Frontal cortex (tissue), 4 donors: ENCODE measurements around the gene PHAX. TPM values are rescaled to one million over a fixed set of nuclear protein-coding genes. Genes with fewer than 3 reads are reported as not detected.
"Not testable (repeated sequence)": the region's sequence is repeated elsewhere in the genome, so short reads cannot be mapped to it uniquely, and the experiment has no call there.

Experiments used
- DNase-seq, 2 donors: peaks; one replicate each; pipeline ENCODE4 v3.0.0; 2012; ENCODE audit warnings: low spot score in 2 of 2
- FAIRE-seq: peaks from 2 replicates; lab custom pipeline; 2012; peaks lifted over from hg19 to GRCh38; lab: Jason Lieb, UNC
- total RNA-seq: library from RNA; depleted of rRNA; stranded (reverse); fragments of >200 nt; gene quantifications from one replicate; pipeline ENCODE4 v1.2.3, GENCODE V29; 2014
- donor health status: control.
- donor health status: control.
- donor health status: control.

The PHAX gene
- total RNA-seq, result 96.6 TPM

GRCh38 chr5:126600631-126601511, at the start of gene PHAX:
TSS of gene PHAX (plus strand) at chr5:126600947. CDS start at chr5:126600963, 16 bp downstream.
- no peak for FAIRE-seq

GRCh38 chr5:126552614-126553013, 48.1 kb upstream of the PHAX start:
- no peak for FAIRE-seq

More at GRCh38 chr5:126600631-126601511, at the start of gene PHAX:
- DNase-seq, result peak; percentile 86 to 88

GRCh38 chr5:126555101-126555500, 45.6 kb upstream of the PHAX start:
- not testable (repeated sequence) for FAIRE-seq

More at GRCh38 chr5:126552614-126553013, 48.1 kb upstream of the PHAX start:
- no peak for DNase-seq

GRCh38 chr5:126561908-126562307, 38.8 kb upstream of the PHAX start:
- FAIRE-seq (no peak), DNase-seq (no peak)

More at GRCh38 chr5:126555101-126555500, 45.6 kb upstream of the PHAX start:
- DNase-seq, result not testable (repeated sequence)

GRCh38 chr5:126562823-126563222, 37.9 kb upstream of the PHAX start:
- DNase-seq, result no peak
- no peak for FAIRE-seq

- FAIRE-seq (no peak), DNase-seq (no peak)
These were observed 32.5 kb upstream of the PHAX start for GRCh38 chr5:126568206-126568755.

- no peak for DNase-seq
- FAIRE-seq, result no peak
These were observed 25.1 kb upstream of the PHAX start for GRCh38 chr5:126575644-126576043.

- no peak for DNase-seq
- no peak for FAIRE-seq
These were observed 23.8 kb upstream of the PHAX start for GRCh38 chr5:126576974-126577373.

GRCh38 chr5:126577415-126577814, 23.3 kb upstream of the PHAX start:
- no peak for FAIRE-seq

GRCh38 chr5:126579716-126580115, 21.0 kb upstream of the PHAX start:
- FAIRE-seq (no peak), DNase-seq (no peak)

More at GRCh38 chr5:126577415-126577814, 23.3 kb upstream of the PHAX start:
- DNase-seq, result no peak

- DNase-seq (no peak), FAIRE-seq (no peak)
These were observed 17.0 kb upstream of the PHAX start for GRCh38 chr5:126583761-126584160.

GRCh38 chr5:126587551-126588390, 13.0 kb upstream of the PHAX start:
- FAIRE-seq, result no peak
- DNase-seq, result no peak

- FAIRE-seq (no peak), DNase-seq (no peak)
These were observed 11.0 kb upstream of the PHAX start for GRCh38 chr5:126589536-126590297.

GRCh38 chr5:126591549-126591948, 9.2 kb upstream of the PHAX start:
- DNase-seq (no peak), FAIRE-seq (no peak)

- FAIRE-seq (no peak), DNase-seq (peak; percentile 78 to 87)
These were observed 5.8 kb upstream of the PHAX start, which contains the start of gene ALDH7A1 for GRCh38 chr5:126594748-126595485. TSS of gene ALDH7A1 (minus strand) at chr5:126595219. CDS start at chr5:126595198, 21 bp downstream.

- no peak for FAIRE-seq
- no peak for DNase-seq
These were observed 5.2 kb upstream of the PHAX start for GRCh38 chr5:126595486-126596083.

- DNase-seq (no peak), FAIRE-seq (no peak)
These were observed 3.6 kb upstream of the PHAX start for GRCh38 chr5:126597156-126597555.

GRCh38 chr5:126599499-126599898, 1.2 kb upstream of the PHAX start:
- FAIRE-seq, result no peak
- no peak for DNase-seq
